CD4-positive, alpha-beta T cell treated with Interleukin-17A for 4 hours (primary cell): ENCODE results near the gene P3H1.
"Not testable (repeated sequence)": the region's sequence is repeated elsewhere in the genome, so short reads cannot be mapped to it uniquely, and the experiment has no call there.

Experiments
- DNase-seq: peaks from one replicate; pipeline ENCODE4 v3.0.0-alpha.2; 2020; ENCODE audit warnings: mixed read lengths

Gene P3H1

DNA sequence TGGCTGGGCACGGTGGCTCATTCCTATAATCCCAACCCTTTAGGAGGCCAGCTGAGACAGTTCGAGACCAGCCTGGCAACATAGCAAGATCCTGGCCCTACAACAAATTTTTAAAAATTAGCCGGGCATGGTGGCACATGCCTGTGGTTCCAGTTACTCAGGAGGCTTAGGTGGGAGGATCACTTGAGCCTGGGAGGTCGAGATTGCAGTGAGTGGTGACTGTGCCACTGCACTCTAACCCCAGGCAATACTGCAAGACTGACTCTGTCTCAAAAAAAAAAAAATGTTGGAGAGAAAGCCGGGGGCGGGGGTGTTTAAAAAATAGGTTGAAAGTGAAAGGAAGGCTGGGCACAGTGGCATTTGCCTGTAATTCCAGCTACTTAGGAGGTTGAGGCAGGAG lies 43.3 kb downstream of the P3H1 start:
- no peak for DNase-seq

DNA sequence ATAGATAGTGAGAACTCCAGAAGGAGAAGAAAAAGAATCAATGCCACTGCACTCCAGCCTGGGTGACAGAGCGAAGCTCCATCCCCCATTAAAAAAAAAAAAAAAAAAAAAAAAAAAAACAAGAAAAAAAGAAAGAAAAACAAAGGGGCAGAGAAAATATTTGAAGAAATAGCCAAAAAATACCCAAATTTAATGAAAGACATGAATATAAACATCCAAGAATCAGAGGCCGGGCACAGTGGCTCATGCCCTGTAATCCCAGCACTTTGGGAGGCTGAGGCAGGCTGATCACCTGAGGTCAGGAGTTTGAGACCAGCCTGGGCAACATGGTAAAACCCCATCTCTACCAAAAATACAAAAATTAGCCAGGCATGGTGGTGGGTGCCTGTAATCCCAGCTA lies 44.4 kb downstream of the P3H1 start:
- not testable (repeated sequence) for DNase-seq

DNA sequence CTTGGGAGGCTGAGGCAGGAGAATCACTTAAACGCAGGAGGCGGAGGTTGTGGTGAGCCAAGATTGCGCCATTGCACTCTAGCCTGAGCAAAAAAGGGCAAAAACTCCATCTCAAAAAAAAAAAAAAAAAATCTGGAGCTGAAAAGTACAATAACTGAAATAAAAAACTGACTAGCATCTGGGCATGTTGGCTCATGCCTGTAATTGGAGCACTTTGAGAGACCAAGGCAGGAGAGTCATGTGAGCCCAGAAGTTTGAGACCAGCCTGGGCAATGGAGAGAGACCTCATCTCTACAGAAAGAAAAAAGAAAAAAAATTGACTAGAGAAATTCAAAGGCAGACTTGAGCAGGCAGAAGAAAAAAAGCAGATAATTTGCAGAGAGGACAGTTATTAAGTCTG lies 44.9 kb downstream of the P3H1 start:
- DNase-seq = no peak

DNA sequence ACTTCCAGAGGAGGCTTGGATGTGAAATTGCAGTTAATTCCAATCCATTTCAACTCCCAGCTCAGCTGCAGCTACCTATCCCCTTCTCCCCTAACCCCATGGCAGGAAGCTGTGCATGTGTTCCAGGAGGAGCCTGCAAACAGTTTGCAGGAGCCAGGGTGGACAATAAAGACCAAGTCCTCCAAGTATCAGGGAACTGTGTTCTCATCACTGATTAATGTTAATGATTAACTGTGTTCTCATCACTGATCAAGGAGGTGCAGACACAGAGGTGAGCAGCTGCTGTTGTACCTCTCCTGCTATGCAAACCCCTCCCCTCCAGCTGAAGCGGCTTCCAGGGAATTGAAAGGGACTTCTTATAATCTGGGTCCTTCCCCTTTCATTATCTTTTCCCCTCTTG lies 46.0 kb downstream of the P3H1 start:
- no peak for DNase-seq

DNA sequence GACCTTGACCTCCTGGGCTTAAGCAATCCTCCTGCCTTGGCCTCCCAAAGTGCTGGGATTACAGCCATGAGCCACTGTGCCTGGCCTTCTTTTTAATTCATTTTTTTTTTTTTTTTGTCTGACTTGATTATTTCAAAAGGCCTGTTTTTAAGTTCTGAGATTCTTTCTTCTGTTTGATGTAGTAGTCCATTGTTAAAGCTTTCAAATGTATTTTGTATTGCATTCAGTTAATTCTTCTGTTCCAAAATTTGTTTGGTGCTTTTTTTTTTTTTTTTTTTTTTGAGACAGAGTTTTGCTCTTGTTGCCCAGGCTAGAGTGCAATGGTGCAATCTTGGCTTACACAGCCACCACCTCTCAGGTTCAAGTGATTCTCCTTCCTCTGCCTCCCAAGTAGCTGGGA lies 52.4 kb downstream of the P3H1 start:
- DNase-seq = not testable (repeated sequence)

DNA sequence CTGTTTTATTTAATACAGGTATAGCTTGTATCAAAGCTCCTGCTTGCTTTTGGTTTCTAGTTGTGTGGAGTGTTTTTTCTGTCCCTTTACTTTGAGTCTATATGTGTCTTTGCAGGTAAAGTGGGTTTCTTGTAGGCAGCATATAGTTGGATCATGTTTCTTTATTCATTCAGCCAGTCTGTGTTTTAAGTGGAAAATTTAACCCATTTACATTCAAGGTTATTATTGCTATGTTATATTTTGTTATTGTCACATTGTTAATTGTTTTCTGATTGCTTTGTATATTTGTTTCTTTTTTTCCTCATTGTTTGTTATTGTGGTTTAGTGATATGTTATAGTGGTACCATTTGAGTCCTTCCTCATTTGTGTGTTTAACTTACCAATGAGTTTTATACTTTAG lies 53.5 kb downstream of the P3H1 start:
- DNase-seq = no peak

DNA sequence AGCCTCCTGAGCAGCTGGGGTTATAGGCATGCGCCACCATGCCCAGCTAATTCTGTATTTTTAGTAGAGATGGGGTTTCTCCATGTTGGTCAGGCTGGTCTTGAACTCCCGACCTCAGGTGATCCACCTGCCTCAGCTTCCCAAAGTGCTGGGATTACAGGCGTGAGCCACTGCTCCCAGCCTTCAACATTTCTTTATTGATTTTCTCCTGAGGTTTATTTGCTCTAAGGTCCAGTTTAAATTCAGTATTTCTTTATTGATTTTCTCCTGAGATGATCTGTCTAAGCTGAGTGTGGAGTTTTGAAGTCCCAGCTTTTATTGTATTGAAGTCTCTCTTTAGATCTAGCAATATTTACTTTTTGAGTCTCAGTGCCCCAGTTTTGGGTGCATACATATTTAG lies 54.0 kb downstream of the P3H1 start:
- not testable (repeated sequence) for DNase-seq

DNA sequence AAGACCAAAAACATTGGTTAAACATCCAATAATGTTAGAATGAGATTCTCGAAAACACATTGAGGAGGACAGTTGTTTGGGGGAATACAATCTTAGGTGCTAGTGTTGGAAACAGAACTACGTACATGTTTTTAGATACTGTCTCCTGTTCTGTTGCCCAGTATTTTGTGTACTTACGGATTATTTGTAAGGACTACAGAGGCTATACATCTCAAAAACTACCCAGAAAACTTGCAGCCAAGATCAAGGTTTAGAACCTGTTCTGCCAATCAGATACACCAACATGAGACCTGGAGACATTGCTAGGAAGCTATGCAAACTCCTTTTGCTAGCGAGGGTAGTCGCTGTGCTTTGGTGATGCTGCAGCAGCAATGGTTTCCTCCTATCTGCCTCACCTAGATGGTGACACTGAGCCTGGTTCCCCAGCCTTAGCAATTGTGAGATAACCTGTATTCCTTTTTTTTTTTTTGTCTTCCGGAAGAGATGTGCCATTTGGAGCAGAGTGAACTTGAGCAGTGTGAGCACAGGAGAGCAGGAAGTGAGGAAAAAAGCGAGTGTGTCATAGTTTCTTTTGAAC lies 62.9 kb downstream of the P3H1 start:
- DNase-seq = no peak

DNA sequence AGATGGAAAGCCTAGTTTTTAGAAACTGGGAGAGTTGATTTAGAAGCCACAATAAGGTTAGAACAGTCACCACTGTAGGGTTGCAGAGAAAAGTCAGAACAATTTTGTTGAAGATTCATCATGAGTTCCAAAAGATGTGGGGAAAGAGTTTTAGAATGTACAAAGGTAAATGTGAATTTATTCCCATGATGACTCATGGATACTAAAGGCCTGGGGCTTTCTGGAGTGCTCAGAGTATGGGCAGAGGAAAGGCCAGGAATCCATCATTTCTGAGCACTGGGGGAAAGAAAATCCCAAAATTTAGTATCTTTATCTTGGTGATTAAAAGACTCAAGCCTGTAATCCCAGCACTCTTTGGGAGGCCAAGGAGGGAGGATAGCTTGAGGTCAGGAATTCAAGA lies 66.8 kb downstream of the P3H1 start:
- no peak for DNase-seq

DNA sequence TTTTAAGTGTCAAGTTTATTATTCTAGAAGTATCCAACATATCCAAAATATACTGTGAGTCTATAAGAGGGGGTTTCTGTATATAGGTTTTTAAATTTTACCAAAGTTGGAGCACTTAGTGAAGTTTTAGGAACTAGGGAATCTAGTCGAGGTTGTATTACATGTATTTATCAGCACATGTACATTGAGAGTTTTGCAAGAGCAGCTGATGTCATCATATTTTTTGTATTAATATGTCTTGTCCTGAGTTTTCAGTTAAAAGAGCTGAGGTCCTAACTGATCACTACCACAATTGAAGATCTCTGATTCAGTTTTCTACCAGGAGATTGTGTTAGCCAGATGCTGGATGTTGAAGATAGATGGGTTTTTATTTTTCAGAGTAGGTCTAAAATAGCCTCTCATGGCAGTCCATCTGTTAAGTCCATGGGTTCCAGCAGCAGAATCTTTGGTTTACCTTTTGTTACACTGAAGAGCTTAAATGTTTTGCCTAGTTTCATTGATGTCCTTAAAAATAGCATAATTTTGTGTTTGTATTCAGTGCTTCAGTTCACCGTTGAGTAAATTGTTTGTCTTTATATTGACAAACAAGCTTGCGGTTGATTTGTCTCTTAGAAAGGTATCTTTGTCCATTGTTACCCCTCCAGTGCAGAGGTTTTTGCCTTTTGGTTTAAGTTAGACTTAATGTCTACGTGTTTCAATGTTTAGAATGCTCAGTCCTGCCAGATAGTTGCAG lies 68.6 kb downstream of the P3H1 start:
- no peak for DNase-seq
